Vagina (tissue), 2 donors: ENCODE data around the gene SSNA1.

Experiments
- POLR2A ChIP-seq, 2 donors: fragments of 450-650 bp; IDR thresholded peaks; one replicate each; pipeline ENCODE4 v1.6.1; 2017; ENCODE audit warnings: antibody characterized with exemption in 2 of 2, mild to moderate bottlenecking in 2 of 2, moderate library complexity in 2 of 2
- POLR2AphosphoS5 ChIP-seq, 2 donors: sonication (generic); formaldehyde crosslinking; IDR thresholded peaks; one replicate each; pipeline ENCODE4 v1.9.0; 2017; ENCODE audit warnings: antibody characterized with exemption in 2 of 2, mild to moderate bottlenecking in 2 of 2, low read depth in 1 of 2; ENCODE audit not compliant: insufficient read depth in 1 of 2
- TF ChIP-seq, protein P1 (sequence below), 3 experiments: fragments of 450-650 bp in 2 of 3; fragments of 200-600 bp in 1 of 3; sonication (generic) in 1 of 3; IDR thresholded peaks; one replicate each; pipeline ENCODE4 v1.5.1; 2017 to 2019; ENCODE audit warnings: antibody characterized with exemption in 3 of 3, mild to moderate bottlenecking in 2 of 3, moderate library complexity in 2 of 3

DNA sequence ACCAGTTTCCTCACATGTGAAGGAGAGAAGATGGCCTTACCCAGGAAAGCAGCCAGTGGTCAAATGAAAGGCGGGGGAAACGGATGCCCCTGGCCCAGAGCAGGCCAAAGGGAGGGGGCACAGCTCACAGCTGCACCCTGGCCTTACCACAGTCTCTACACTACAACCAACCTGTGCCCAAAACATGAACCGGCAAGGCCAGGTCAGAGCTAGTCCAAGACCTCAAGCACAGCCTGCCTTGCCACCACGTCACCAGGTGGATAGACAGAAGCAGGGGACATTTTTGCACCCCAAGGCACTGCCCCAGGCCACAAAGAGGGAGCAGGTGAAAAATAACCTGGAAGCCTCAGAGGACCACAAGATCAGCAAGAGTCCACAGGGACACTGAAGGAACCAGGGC, 45.0 kb upstream of the SSNA1 start:
- TF ChIP-seq, protein P1, sequence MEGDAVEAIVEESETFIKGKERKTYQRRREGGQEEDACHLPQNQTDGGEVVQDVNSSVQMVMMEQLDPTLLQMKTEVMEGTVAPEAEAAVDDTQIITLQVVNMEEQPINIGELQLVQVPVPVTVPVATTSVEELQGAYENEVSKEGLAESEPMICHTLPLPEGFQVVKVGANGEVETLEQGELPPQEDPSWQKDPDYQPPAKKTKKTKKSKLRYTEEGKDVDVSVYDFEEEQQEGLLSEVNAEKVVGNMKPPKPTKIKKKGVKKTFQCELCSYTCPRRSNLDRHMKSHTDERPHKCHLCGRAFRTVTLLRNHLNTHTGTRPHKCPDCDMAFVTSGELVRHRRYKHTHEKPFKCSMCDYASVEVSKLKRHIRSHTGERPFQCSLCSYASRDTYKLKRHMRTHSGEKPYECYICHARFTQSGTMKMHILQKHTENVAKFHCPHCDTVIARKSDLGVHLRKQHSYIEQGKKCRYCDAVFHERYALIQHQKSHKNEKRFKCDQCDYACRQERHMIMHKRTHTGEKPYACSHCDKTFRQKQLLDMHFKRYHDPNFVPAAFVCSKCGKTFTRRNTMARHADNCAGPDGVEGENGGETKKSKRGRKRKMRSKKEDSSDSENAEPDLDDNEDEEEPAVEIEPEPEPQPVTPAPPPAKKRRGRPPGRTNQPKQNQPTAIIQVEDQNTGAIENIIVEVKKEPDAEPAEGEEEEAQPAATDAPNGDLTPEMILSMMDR (IDR thresholded peaks at IDR 0.05), result no peak
- no peak for TF ChIP-seq POLR2A (IDR thresholded peaks at IDR 0.05)
- no peak for TF ChIP-seq POLR2AphosphoS5 (IDR thresholded peaks at IDR 0.05; ENCODE audit: insufficient read depth in 1 of 2, low read depth in 1 of 2)
